H9 (cell line): ENCODE measurements around the gene QRICH2. TPM values are rescaled to one million over a fixed set of nuclear protein-coding genes. Genes with fewer than 3 reads are reported as not detected.

Source experiments
- DNase-seq: peaks from one replicate; pipeline ENCODE4 v3.0.0-alpha.2; 2017
- H2AFZ ChIP-seq: one replicate; pipeline ENCODE4 v1.6.1; 2013; ENCODE audit warnings: mild to moderate bottlenecking, low read length, control low read depth, moderate library complexity
- H2AK5ac ChIP-seq: 2 replicates; pipeline ENCODE4 v1.6.1; 2013; ENCODE audit warnings: low read length, control low read depth, mixed read lengths; ENCODE audit not compliant: insufficient read length
- H2BK120ac ChIP-seq: one replicate; pipeline ENCODE4 v1.6.1; 2013; ENCODE audit warnings: low read depth, mild to moderate bottlenecking, low read length, control low read depth, inconsistent platforms; ENCODE audit not compliant: poor library complexity, severe bottlenecking
- H2BK12ac ChIP-seq: 2 replicates; pipeline ENCODE4 v1.6.1; 2013; ENCODE audit warnings: low read length, control low read depth, mixed read lengths, low read depth; ENCODE audit not compliant: insufficient read length
- H2BK15ac ChIP-seq: 2 replicates; pipeline ENCODE4 v1.6.1; 2013; ENCODE audit warnings: low read depth, low read length, control low read depth
- H2BK20ac ChIP-seq: one replicate; pipeline ENCODE4 v1.6.1; 2013; ENCODE audit warnings: low read depth, mild to moderate bottlenecking, low read length, control low read depth, inconsistent platforms; ENCODE audit not compliant: poor library complexity, severe bottlenecking
- H2BK5ac ChIP-seq: 2 replicates; pipeline ENCODE4 v1.6.1; 2013; ENCODE audit warnings: low read length, control low read depth, mixed read lengths; ENCODE audit not compliant: insufficient read length
- H3K14ac ChIP-seq: 2 replicates; pipeline ENCODE4 v1.6.1; 2013; ENCODE audit warnings: low read length, control low read depth; ENCODE audit not compliant: insufficient read depth
- H3K18ac ChIP-seq: 2 replicates; pipeline ENCODE4 v1.6.1; 2013; ENCODE audit warnings: low read depth, mild to moderate bottlenecking, mixed read lengths, low read length, control low read depth; ENCODE audit not compliant: insufficient read length
- H3K23ac ChIP-seq: 2 replicates; pipeline ENCODE4 v1.6.1; 2013; ENCODE audit warnings: low read length, control low read depth, mixed read lengths, low read depth; ENCODE audit not compliant: insufficient read length
- H3K23me2 ChIP-seq: 2 replicates; pipeline ENCODE4 v1.6.1; 2013; ENCODE audit warnings: low read depth, mild to moderate bottlenecking, mixed read lengths, low read length, control low read depth; ENCODE audit not compliant: insufficient read length, poor library complexity, severe bottlenecking
- H3K27ac ChIP-seq: 2 replicates; pipeline ENCODE4 v1.5.1; 2013; ENCODE audit warnings: low read length, control low read depth, mixed read lengths, low read depth; ENCODE audit not compliant: insufficient read length
- H3K27me3 ChIP-seq: 2 replicates; pipeline ENCODE4 v1.6.1; 2013; ENCODE audit warnings: low read length, control low read depth, inconsistent platforms; ENCODE audit not compliant: insufficient read depth
- H3K4ac ChIP-seq: 2 replicates; pipeline ENCODE4 v1.6.1; 2013; ENCODE audit warnings: low read depth, mild to moderate bottlenecking, control low read depth, inconsistent platforms, low read length, moderate library complexity
- H3K4me1 ChIP-seq: 2 replicates; pipeline ENCODE4 v1.6.1; 2013; ENCODE audit warnings: low read length, control low read depth, inconsistent platforms; ENCODE audit not compliant: insufficient read depth
- H3K4me2 ChIP-seq: 2 replicates; pipeline ENCODE4 v1.6.1; 2013; ENCODE audit warnings: low read length, control low read depth, mixed read lengths; ENCODE audit not compliant: insufficient read length, insufficient read depth
- H3K56ac ChIP-seq: 2 replicates; pipeline ENCODE4 v1.6.1; 2013; ENCODE audit warnings: low read depth, mild to moderate bottlenecking, mixed read lengths, low read length, control low read depth; ENCODE audit not compliant: insufficient read length
- H3K79me1 ChIP-seq: 2 replicates; pipeline ENCODE4 v1.6.1; 2013; ENCODE audit warnings: low read depth, mild to moderate bottlenecking, moderate library complexity, low read length, control low read depth, inconsistent platforms; ENCODE audit not compliant: insufficient read depth, poor library complexity, severe bottlenecking
- H3K79me2 ChIP-seq: 2 replicates; pipeline ENCODE4 v1.6.1; 2013; ENCODE audit warnings: low read length, control low read depth, inconsistent platforms; ENCODE audit not compliant: insufficient read depth
- H3K9ac ChIP-seq: 2 replicates; pipeline ENCODE4 v1.6.1; 2013; ENCODE audit warnings: low read length, control low read depth, mixed read lengths; ENCODE audit not compliant: insufficient read length; ENCODE audit errors: extremely low read depth
- H3K9me3 ChIP-seq: one replicate; pipeline ENCODE4 v1.6.1; 2013; ENCODE audit warnings: low read depth, low read length, inconsistent platforms; ENCODE audit not compliant: control insufficient read depth
- H3T11ph ChIP-seq: one replicate; pipeline ENCODE4 v1.6.1; 2013; ENCODE audit warnings: mild to moderate bottlenecking, low read length, control low read depth, inconsistent platforms
- H4K20me1 ChIP-seq: one replicate; pipeline ENCODE4 v1.6.1; 2013; ENCODE audit not compliant: control insufficient read depth, insufficient read length, insufficient read depth
- H4K5ac ChIP-seq: 2 replicates; pipeline ENCODE4 v1.6.1; 2013; ENCODE audit warnings: low read depth, mild to moderate bottlenecking, mixed read lengths, low read length, control low read depth; ENCODE audit not compliant: insufficient read length
- H4K8ac ChIP-seq: replicated peaks from 2 replicates; pipeline ENCODE4 v1.6.1; 2013; ENCODE audit warnings: low read length, control low read depth, mixed read lengths, low read depth; ENCODE audit not compliant: insufficient read length
- H4K91ac ChIP-seq: 2 replicates; pipeline ENCODE4 v1.6.1; 2013; ENCODE audit warnings: low read depth, mild to moderate bottlenecking, moderate library complexity, mixed read lengths, low read length, control low read depth; ENCODE audit not compliant: insufficient read length
- H3K27ac Mint-ChIP-seq, 3 experiments: 2 replicates in 2 of 3; 3 replicates in 1 of 3; pipeline ENCODE4 v1.8.0; 2020 to 2021; ENCODE audit warnings: mixed read lengths in 3 of 3, mild to moderate bottlenecking in 1 of 3, moderate library complexity in 1 of 3
- H3K27me3 Mint-ChIP-seq: 2 replicates; pipeline ENCODE4 v1.8.0; 2021; ENCODE audit warnings: low read depth, mild to moderate bottlenecking, moderate library complexity, mixed read lengths
- H3K36me3 Mint-ChIP-seq, 3 experiments: 2 replicates in 2 of 3; 3 replicates in 1 of 3; pipeline ENCODE4 v1.8.0; 2020 to 2021; ENCODE audit warnings: low read depth in 3 of 3, mixed read lengths in 3 of 3; ENCODE audit not compliant: insufficient read depth in 1 of 3
- H3K4me1 Mint-ChIP-seq, 2 experiments: 2 replicates each; pipeline ENCODE4 v1.8.0; 2020; ENCODE audit warnings: mixed read lengths in 2 of 2
- H3K4me3 Mint-ChIP-seq, 2 experiments: 2 replicates in 1 of 2; 3 replicates in 1 of 2; pipeline ENCODE4 v1.8.0; 2020 to 2021; ENCODE audit warnings: mild to moderate bottlenecking in 2 of 2, mixed read lengths in 2 of 2, moderate library complexity in 1 of 2
- H3K9me3 Mint-ChIP-seq, 2 experiments: 2 replicates in 1 of 2; 3 replicates in 1 of 2; pipeline ENCODE4 v1.8.0; 2020; ENCODE audit warnings: mild to moderate bottlenecking in 2 of 2, mixed read lengths in 2 of 2, moderate library complexity in 1 of 2
- CTCF ChIP-seq: fragments of 200-600 bp; sonication (generic); conservative IDR thresholded peaks from 3 replicates; pipeline ENCODE4 v1.8.0; 2021; ENCODE audit warnings: antibody characterized with exemption, mild to moderate bottlenecking
- WGBS: extraction: QIAGEN DNeasy Blood & Tissue Kit; methylation state at CpG from one replicate; pipeline ENCODE4 v1.1.7; 2013; ENCODE audit warnings: missing lambda C conversion rate, low lambda C conversion rate, mixed read lengths; ENCODE audit not compliant: insufficient read length; ENCODE audit errors: extremely low coverage; 5-methylcytosine and 5-hydroxymethylcytosine counted together
- total RNA-seq: library from RNA; stranded (reverse); gene quantifications from 2 replicates; pipeline ENCODE4 v1.2.1, GENCODE V29; 2021

QRICH2 gene
- total RNA-seq, 1 experiment from 2014 or later: 3.2 TPM

- Histone ChIP-seq H4K91ac (no peak overlapping the region), H2BK120ac (no peak overlapping the region), H2BK15ac (no peak overlapping the region), H3K4ac (no peak overlapping the region), H3K27me3 (no peaks in the 10 kb centered on the region), H2BK5ac (no peak overlapping the region), H3K23ac (no peak overlapping the region), H4K20me1 (no peaks in the 10 kb centered on the region), H3K14ac (no peak overlapping the region; the same call in 1 of the 2 replicates), H3K9me3 (no peaks in the 10 kb centered on the region), H3K27ac (no peak overlapping the region), H3K18ac (no peak overlapping the region), H3K56ac (no peak overlapping the region), H4K8ac (no peak overlapping the region), H3K4me2 (peak overlapping the region; percentile 75), H3K79me1 (peaks cover 7% of the 10 kb centered on the region), H2AK5ac (no peak overlapping the region), H3K79me2 (peaks cover 2% of the 10 kb centered on the region; the same call in 1 of the 2 replicates), H3K4me1 (peaks cover 5% of the 10 kb centered on the region), H3T11ph (no peak overlapping the region), H2BK12ac (no peak overlapping the region), H3K9ac (peak overlapping the region; percentile 52), H3K23me2 (peaks cover 4% of the 10 kb centered on the region), H2BK20ac (no peak overlapping the region), H2AFZ (no peak overlapping the region), H4K5ac (no peak overlapping the region)
- Mint-ChIP-seq H3K4me3 (peak overlapping the region; percentile 77 to 87), H3K36me3 (peaks cover 2 to 15% (median 10%) of the 10 kb centered on the region in 3 experiments; a peak in 6 of 7 replicates), H3K27me3 (no peaks in the 10 kb centered on the region), H3K9me3 (no peaks in the 10 kb centered on the region), H3K27ac (peak overlapping the region; percentile 32 to 77 (median 70); a peak in 3 of 7 replicates), H3K4me1 (peaks cover 41 to 57% of the 10 kb centered on the region in 2 experiments)
- TF ChIP-seq CTCF: no peak
- no peak for DNase-seq
- no CpG with 5 or more reads among the region's 12 CpGs for WGBS
Measured at GRCh38 chr17:76266244-76266938, 41.7 kb downstream of the QRICH2 start.
